ENCODE measurements around the gene NPR3.

GRCh38 chr5:32735512-32735911 lies 24.4 kb downstream of the NPR3 start:
- TF ChIP-seq FOSL2 (IDR thresholded peaks at IDR 0.05; ENCODE audit: borderline replicate concordance, low read depth) (no peak), CTCF (IDR thresholded peaks at IDR 0.05) (no peak), EP300 (IDR thresholded peaks at IDR 0.05; ENCODE audit: borderline replicate concordance in 1 of 2, low read depth in 1 of 2, low read length in 1 of 2) (no peak), CHD2 (IDR thresholded peaks at IDR 0.05; ENCODE audit: low read length, partially characterized antibody) (no peak), USF1 (IDR thresholded peaks at IDR 0.05; ENCODE audit: borderline replicate concordance, low read depth) (no peak), MAX (IDR thresholded peaks at IDR 0.05; ENCODE audit: low read depth) (no peak), JUND (IDR thresholded peaks at IDR 0.05) (no peak), YY1 (IDR thresholded peaks at IDR 0.05; ENCODE audit: low read depth) (no peak), POLR2AphosphoS5 (IDR thresholded peaks at IDR 0.05; ENCODE audit: low read depth, low read length) (no peak), USF2 (IDR thresholded peaks at IDR 0.05; ENCODE audit: borderline replicate concordance, low read depth, low read length) (no peak), RAD21 (IDR thresholded peaks at IDR 0.05; ENCODE audit: low read length) (no peak), NFIC (IDR thresholded peaks at IDR 0.05; ENCODE audit: borderline replicate concordance) (no peak), TCF12 (IDR thresholded peaks at IDR 0.05) (no peak)
